H4 (cell line): ENCODE data around the gene TMEM255B. TPM values are rescaled to one million over a fixed set of nuclear protein-coding genes. Genes with fewer than 3 reads are reported as not detected.
A peak's percentile ranks its signal among the peaks of the same experiment; 100 is the strongest.

Experiments
- DNase-seq: peaks from one replicate; pipeline ENCODE4 v3.0.0-alpha.2; 2015; ENCODE audit warnings: low spot score
- total RNA-seq: library from RNA; depleted of rRNA; stranded (reverse); fragments of >200 nt; shearing (Covaris generic); gene quantifications from 2 replicates; pipeline ENCODE4 v1.2.3, GENCODE V29; 2014

Gene TMEM255B
- total RNA-seq, 1 experiment from 2014 or later, result 2.1 TPM

DNA sequence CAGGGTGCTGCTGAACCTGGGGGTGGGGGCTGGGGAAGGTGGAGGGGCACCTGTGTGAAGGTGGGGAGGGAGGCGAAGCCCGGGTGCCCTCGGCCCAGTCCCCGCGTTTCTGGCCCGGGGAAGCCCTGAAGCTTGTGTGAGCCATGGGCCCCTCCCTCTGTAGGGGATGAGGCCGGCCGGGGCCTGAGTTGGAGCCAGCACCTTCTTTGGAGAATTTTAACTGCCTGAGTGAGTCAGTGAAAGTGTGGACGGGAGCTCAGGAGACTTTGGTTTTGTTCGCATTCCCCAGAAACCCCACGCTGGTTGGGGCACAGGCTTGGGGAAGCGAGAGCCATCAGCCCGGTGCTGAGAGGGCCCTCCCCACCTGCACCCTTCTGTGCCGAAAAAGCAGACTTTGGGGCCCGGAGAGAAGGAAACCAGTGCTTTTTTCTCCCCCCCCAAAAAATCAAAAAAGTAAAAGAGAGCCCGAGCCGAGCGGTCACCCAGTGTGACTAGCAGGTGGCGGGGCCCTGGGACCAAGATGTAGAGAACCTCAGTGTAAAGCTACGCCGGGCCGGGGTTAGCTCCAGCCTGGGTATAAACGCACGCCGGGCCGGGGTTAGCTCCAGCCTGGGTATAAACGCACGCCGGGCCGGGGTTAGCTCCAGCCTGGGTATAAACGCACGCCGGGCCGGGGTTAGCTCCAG is 45.1 kb downstream of the TMEM255B start:
- DNase-seq, result no peak

DNA sequence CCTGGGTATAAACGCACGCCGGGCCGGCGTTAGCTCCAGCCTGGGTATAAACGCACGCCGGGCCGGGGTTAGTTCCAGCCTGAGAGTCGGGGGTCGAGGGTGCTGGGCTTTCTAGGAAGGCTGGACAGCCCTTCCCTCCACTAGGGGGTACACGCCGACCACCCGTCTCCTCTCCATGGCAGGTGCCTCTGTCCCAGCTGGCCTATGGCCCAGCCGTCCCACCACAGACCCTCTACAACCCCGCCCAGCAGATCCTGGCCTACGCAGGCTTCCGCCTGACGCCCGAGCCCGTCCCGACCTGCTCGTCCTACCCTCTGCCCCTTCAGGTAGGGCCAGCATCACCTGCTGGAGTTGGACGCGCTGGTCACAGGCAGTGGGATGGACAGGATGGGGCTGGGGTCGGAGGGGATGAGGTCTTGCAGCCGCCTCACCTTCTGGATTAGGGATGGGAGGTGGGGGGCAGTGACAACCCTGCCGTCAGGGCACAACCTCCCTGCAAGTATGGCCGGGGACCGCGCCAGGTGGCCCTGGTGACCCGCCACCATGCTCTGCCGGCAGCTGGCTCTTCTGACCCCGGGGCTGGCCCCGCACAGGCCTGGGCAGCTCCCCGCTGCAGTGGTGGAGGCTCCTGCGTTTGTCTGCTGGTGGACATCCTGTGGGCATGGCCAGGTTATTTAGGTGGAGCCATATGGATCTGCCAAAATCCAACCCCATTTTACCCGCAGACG is 45.8 kb downstream of the TMEM255B start:
- no peak for DNase-seq

DNA sequence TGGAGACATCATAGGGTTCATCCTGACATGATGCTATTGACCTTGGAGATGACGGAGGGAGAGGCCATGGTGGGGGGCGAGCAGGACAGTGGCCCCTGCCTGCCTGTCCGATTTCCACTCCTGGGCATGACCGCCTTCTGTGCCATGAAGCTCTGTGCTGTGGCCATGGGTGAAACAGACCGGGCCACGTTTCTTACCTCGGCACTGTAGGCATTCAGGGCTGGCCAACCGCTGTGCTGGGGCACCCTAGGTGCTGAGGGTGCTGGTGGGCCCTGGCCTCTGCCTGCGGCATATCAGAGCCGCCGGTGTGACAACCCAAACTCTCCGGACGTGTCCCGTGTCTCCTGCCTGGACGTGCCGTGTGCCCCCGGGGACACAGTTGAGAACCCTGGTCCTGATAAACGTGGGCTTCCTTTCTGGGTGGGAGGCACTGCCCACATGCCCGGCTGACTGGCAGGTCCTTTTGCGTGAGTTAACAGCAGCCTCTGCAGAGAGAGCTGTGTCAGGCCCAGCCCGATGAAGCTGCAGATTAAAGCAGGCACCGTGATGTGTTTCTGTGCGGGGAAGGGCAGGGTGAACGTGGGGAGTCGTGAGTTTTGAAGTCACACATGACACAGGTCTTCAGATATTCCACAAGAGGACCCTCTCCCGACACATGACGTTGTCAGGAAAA is 46.5 kb downstream of the TMEM255B start:
- DNase-seq, result no peak

DNA sequence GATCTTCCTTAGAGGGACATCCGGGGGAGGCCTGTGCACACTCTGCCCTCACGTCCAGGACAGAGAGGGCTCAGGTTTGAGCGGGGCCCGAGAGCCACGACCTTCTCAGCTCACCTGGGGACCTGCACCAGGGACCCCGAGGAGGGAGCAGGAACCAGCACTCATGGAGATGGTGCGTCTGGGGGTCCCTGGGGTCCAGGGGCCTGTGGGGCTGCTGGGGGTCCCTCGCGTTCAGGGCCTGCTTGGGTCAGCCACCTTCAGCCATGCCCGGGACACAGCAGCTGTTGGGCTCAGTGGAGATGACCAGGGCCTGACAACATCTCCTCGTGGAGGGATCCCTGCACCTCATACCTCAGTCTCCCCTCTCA is 47.1 kb downstream of the TMEM255B start:
- DNase-seq, result no peak

DNA sequence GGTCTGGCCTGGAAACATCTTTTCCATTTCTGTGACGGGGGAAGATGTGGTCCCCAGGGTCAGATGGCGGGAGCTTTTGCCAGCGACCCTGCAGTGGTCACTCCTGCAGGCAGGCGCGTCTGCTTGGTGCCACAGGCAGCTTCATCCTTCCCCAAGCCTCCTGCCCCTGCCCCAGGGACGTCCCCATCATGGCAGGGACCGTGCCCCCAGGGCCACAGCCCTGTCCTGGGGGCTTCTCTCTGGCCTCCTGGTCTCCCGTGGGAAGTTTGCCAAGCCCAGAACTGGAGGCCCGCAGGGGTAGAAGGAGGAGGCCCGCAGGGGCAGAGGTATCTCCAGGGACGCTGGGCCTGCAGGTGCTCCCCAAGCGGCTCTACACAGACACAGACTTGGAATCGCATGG is 47.5 kb downstream of the TMEM255B start:
- DNase-seq, result no peak

DNA sequence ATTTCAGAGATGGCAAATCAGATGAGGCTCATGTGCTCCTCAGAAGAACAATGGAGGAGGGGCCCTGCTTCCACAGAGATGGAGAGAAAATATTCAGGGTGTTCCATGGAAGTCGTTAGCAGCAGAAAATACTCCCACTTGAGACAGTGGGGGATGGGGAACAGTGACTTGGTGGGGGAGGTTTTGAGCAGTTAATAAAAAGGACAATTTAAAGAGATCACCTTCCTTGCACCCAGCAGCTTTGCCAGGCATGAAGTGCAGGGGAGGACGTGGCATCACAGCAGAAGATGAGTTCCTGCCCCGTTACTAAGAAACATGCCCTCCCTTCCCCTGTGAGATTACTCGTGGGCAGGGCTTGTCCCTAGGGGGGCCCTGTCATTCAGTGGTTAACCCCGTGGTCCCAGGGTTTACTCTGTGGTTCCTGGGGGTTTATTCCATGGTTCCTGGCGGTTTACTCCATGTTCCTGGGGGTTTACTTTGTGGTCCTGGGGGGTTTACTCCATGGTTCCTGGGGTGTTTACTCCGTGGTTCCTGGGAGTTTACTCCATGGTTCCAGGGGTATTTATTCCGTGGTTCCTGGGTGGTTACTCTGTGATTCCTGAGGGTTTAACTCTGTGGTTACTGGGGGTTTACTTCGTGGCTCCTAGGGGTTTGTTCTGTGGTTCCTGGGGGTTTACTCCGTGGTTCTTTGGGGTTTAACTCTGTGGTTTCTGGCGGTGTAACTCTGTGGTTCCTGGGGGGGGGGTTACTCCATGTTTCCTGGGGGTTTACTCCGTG is 49.2 kb downstream of the TMEM255B start:
- no peak for DNase-seq

DNA sequence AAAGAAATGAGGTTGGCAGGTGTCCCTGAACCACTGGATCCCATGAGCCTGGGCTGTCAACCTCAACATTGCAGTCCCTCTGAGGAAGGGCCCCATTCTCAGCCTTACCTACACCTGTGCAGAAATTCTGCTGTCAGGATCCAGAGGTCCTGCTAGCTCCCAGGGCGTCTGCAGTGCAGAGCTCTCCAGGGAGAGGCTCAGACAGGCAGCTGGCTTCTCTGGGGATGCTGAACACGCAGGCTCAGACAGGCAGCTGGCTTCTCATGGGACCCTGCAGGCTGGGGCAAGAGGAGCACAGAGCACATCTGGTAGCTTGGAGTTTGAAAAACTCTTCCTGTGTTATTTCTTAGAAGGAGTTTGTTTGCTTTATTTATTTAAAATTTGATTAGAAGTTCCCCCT is 50.9 kb downstream of the TMEM255B start:
- no peak for DNase-seq

DNA sequence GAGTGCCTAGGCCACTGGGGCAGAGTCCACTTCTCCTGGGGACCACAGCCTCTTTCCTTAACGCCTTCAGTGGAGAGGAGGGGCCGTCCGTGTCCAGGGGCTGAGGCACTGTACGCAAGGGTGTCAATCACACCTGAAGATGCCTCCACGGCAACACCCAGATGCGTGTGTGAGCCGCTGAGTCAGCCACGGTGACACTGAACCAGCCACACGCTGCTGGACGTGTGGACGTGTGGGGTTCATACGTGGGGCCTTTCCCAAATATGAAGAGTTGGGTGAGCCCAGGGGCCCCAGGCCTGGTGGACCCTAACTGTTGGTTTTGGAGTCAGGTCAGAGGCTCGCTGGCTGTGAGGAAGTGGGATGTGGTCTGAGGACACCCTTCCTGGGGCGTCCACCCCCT is 51.6 kb downstream of the TMEM255B start:
- DNase-seq, result no peak

DNA sequence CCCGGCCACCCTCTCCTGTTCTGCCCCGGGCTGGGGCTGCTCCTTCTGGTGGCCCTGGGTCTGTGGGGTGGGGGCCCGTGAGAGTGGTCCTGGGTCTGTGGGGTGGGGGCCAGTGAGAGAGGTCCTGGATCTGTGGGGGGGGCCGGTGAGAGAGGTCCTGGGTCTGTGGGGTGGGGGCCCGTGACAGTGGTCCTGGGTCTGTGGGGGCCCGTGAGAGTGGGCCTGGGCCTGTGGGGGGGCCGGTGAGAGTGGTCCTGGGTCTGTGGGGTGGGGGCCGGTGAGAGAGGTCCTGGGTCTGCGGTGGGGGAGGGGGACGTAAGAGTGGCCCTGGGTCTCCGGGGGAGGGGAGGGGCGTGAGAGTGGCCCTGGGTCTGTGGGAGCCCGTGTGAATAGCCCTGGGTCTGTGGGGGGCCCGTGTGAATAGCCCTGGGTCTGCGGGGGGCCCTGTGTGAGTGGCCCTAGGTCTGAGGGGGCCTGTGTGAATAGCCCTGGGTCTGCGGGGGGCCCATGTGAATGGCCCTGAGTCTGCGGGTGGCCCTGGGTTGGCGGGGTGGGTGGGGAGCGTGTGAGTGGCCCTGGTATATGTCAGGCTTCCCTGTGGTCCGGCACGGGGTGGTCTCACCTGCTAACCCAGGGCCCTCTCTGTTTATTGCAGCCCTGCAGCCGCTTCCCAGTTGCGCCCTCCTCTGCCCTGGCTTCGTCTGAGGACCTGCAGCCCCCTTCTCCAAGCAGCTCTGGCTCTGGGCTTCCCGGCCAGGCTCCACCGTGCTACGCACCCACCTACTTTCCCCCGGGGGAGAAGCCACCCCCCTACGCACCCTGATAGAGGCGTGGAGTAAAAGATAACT is 52.3 kb downstream of the TMEM255B start:
- no peak for DNase-seq

DNA sequence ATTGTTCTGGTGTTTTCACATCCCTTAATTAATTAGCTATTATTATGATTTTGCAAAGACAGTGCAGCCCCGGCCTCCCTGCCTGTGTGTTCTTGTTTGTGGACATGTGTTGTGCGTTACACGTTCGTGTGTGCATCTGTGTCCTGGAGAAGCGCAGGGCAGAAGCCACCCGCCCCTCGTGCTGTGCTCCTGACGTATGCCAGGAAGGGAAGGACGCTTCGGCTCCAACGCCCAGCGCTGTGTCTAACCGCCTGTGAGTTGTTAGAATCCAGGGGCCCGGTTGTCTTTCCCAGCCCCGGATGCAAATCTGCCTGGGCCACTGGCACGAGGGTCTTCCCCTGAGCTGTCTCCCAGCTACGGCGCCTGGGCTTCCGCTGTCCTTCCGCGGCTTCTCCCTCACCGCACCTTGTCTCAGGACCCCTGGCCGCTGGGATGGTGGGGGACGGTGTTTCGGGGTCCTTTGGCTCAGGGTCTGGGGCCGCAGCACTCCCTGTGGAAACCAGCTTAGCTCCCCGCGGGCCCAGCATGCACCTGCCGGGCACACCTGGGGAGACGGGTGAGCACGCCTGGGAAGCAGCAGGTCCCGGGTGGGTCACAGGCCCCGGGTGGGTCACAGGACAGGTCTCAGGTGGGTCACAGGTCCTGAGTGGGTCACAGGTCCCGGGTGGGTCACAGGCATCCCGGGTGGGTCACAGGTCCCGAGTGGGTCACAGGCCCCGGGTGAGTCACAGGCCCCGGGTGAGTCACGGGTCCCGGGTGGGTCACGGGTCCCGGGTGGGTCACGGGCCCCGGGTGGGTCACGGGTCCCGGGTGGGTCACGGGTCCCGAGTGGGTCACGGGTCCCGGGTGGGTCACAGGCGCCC is 53.4 kb downstream of the TMEM255B start:
- DNase-seq, result no peak

DNA sequence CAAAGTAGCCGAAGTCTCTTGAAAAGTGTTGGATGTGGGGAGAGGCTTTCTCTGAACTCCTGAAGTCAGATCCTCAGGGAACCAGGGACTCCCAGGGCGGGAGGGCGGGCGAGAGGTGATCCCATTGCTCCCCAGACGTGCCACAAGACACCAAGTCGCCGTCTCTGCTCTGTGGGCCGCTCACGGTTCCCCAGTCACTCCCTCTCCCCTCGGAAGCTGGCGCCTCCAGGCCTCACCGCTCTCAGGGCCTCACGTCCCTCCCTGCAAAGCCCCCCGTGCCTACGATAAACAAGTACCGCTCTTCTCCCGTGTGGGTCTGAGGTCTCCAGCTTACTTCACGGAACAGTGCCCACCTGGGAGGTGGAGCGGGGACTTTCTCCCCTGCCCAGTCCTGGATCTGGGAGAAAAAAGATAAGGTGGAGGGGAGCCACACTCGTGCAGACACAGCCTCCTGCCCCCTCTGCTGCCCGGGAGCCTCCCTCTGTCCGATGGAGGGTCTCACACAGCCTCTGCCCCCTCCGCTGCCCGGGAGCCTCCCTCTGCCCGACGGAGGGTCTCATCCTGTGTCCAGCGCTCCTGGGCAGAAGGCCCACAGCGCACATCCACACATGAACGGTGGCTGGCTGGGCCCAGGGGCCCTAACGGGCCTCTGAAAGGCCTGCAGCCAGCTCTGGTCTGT is 54.2 kb downstream of the TMEM255B start:
- no peak for DNase-seq

DNA sequence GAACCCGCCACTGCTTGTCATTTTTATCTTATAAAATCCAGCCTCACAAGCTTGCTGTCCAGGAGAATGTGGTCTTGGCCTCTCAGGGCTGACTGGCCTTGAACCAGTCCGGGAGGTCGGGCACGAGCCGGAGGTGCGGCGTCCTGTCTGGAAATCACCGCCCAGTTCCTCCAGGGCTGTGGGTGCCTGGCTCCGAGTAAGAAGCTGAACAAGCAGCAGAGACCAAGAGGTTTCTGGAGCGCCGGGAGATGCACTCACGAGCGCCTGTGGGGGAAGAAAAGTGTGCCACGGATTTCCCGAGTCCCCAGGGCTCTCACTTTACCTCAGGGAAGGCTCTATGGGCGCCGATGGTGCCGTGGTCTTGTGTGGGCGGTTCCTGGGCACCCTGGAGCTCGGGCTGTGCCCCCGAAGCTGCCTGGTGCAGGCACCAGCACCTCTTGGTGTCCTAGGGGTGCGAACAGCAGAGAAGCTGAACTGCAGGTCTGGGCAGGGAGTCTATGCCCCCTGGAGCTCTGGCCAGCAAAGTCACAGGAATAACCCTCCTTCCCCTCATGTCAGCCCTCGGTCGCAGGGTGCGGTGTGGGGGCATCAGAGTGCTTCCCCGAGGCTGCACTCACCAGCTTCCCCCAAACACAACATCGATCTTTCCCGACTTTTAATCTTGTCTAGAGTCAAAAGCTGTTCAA is 54.9 kb downstream of the TMEM255B start:
- DNase-seq, result no peak

DNA sequence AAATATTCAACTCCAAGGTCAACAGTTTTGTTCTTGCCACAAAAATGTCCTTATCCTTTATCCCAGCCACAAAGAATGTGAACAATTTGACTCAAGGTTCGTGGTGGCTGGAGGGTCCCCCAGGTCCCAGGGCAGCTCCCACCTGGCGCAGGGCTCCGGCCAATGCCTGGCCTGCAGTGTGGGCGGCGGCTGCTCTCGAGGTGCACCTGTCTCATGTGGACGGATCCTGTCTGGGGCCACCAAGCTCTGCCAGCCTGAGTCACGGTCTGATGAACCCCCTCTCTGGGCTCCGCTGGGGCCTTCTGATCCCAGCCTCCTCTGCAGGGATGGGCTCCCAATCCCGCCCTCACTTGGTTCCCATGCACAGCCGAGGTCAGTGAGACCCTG is 55.4 kb downstream of the TMEM255B start:
- no peak for DNase-seq

DNA sequence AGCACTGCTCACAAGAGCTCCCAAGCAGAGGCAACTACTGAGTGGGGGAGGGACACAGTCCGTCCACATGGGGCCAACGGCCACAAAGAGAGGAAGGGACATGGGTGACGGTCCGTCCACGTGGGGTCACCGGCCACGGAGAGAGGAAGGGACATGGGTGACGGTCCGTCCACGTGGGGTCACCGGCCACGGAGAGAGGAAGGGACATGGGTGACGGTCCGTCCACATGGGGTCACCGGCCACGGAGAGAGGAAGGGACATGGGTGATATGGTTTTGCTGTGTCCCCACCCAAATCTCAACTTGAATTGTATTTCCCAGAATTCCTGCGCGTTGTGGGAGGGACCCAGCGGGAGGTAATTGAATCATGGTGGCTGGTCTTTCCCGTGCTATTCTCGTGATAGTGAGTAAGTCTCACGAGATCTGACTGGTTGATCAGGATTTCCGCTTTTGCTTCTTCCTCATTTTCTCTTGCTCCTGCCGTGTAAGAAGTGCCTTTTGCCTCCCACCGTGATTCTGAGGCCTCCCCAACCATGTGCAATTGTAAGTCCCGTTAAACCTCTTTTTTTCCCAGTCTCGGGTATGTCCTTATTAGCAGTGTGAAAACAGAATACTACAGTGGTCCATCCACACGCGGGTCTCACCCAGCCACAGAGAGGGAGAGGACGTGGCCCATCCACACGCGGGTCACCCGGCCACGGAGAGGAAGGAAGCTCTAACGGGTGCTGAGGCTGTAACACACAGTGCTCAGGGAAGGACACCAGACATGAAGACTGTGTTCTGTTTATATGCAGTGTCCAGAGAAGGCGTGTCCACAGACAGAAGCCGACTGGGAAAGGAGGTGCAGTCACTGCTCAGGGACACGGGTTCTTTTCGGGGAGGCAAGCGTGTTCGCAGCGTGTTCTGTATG is 56.4 kb downstream of the TMEM255B start:
- DNase-seq, result no peak

DNA sequence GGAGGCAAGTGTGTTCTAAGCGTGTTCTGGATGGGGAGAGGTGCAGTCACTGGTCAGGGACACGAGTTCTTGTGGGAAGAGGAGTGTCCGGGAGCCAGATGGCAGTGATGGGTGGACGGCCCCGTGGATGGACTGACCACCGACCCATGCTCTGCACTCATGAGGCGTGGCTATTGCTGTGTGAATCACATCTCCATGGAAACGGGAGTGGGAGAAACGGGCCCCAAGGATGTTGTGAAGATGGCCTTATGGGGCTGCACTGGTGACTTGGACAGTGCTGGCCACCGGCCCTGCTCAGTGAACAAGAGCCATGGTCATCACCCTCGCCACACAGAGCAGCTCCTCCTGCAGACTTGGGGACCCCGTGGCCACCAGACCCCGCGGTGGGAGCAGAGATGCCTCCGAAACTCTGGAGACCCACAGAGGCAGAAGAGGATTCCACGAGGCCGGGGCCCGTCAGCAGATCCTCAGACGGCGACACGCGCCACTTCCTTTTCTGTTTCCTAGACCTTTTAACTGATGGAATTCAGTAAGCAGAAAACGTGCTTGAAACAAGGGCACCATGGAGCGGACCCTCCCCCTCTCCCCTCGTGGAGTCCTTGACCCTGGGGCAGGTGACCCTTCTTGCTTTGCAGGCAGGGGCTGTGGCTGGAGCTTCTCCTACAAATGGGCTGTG is 57.4 kb downstream of the TMEM255B start:
- DNase-seq, result no peak

DNA sequence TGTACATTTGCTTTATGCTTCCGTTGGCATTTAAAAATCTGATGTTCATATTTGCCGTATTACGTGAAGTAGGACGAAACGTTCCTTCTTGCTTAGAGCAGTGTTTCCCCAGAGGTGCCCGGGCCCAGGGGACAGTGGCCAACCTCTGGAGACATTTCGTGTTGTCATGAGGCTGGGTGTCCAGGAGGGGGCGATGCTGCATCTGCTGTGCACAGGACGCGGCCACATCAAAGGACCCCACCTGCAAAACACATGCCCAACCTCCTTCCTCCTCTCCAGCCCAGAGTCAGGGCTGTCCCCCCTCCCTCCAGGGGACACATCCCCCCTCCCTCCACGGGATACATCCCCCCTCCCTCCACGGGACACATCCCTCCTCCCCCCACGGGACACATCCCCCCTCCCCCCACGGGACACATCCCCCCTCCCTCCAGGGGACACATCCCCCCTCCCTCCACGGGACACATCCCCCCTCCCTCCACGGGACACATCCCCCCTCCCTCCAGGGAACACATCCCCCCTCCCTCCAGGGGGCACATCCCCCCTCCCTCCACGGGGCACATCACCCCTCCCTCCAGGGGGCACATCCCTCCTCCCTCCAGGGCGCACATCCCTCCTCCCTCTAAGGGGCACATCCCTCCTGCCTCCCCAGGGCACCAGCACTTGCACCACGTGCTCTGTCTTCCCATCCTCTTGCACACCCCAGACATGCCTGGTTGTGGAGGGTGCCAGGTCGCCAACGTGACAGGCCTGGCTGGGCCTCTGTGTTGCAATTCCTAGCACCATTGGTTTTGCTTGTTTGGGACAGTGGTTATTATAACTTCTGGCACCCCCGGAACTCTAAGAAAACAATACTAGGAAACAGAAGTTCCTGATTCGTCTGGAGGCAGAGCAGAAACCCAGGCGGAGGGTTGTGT is 58.2 kb downstream of the TMEM255B start:
- peak; percentile 75 for DNase-seq
